SHP77 (cell line): Measurements from ENCODE around the gene GFOD1.

Experiments used
- DNase-seq, 2 experiments: peaks; one replicate each; lab custom pipeline; 2025; lab: John Stamatoyannopoulos, UW

The GFOD1 gene

GRCh38 chr6:13377054-13377758 lies 110.2 kb downstream of the GFOD1 start:
- no peak for DNase-seq

- no peak for DNase-seq
These were observed 112.0 kb downstream of the GFOD1 start for GRCh38 chr6:13375360-13375878.

- no peak for DNase-seq
These were observed 113.5 kb downstream of the GFOD1 start for GRCh38 chr6:13373919-13374318.

GRCh38 chr6:13373488-13373886 lies 113.9 kb downstream of the GFOD1 start:
- no peak for DNase-seq

GRCh38 chr6:13372688-13373487 lies 114.5 kb downstream of the GFOD1 start:
- DNase-seq: no peak

- DNase-seq: no peak
These were observed 115.3 kb downstream of the GFOD1 start for GRCh38 chr6:13372076-13372475.

GRCh38 chr6:13371421-13372072 lies 115.9 kb downstream of the GFOD1 start:
- no peak for DNase-seq

GRCh38 chr6:13370623-13371022 lies 116.8 kb downstream of the GFOD1 start:
- no peak for DNase-seq

GRCh38 chr6:13369591-13369990 lies 117.8 kb downstream of the GFOD1 start:
- DNase-seq: no peak

GRCh38 chr6:13368731-13369115 lies 118.7 kb downstream of the GFOD1 start:
- no peak for DNase-seq

GRCh38 chr6:13368079-13368730 lies 119.2 kb downstream of the GFOD1 start:
- DNase-seq: no peak

GRCh38 chr6:13367396-13367795 lies 120.0 kb downstream of the GFOD1 start:
- DNase-seq: no peak

- no peak for DNase-seq
These were observed 122.1 kb downstream of the GFOD1 start for GRCh38 chr6:13365320-13365719.

- DNase-seq: no peak
These were observed 122.6 kb downstream of the GFOD1 start for GRCh38 chr6:13364842-13365241.

GRCh38 chr6:13362412-13362811 lies 125.0 kb downstream of the GFOD1 start:
- DNase-seq: no peak

- no peak for DNase-seq
These were observed 126.5 kb downstream of the GFOD1 start for GRCh38 chr6:13360671-13361540.

GRCh38 chr6:13359287-13359686 lies 128.1 kb downstream of the GFOD1 start:
- no peak for DNase-seq

- DNase-seq: no peak
These were observed 128.9 kb downstream of the GFOD1 start for GRCh38 chr6:13358511-13358910.

- DNase-seq: no peak
These were observed 129.8 kb downstream of the GFOD1 start for GRCh38 chr6:13357551-13358075.

GRCh38 chr6:13355999-13356785 lies 131.2 kb downstream of the GFOD1 start:
- DNase-seq: no peak
